ENCODE data around the gene SORCS1. TPM values are rescaled to one million over a fixed set of nuclear protein-coding genes. Genes with fewer than 3 reads are reported as not detected.

Gene SORCS1
- polyA plus RNA-seq, 1 donor (not counting 4 experiments of a cell fraction or from before 2014, with no cell fraction given): not detected

DNA sequence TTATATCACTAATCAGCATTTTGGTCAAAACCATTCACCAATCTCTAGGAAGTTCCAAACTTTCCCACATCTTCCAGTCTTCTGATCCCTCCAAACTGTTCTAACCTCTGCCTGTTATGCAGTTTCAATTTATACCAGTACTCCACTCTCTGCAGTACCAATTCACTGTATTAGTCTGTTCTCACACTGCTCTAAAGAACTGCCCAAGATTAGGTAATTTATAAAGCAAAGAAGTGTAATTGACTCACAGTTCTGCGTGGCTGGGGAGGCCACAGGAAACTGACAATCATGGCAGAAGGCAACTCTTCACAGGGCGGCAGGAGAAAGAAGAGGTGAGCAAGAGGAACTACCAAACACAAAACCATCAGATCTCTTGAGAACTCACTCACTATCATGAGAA, 374.9 kb downstream of the SORCS1 start:
- Histone ChIP-seq H3K27me3 (ENCODE audit: control insufficient read depth, extremely low read depth, insufficient read depth, low read length) (no peaks in the 10 kb centered on the region), H3K9ac (ENCODE audit: control insufficient read depth, extremely low read depth, insufficient read depth, low read length) (no peak overlapping the region), H3K4me3 (ENCODE audit: control insufficient read depth in 2 of 3, extremely low read depth in 1 of 3, insufficient read depth in 2 of 3, low read depth in 1 of 3, low read length in 3 of 3) (no peak overlapping the region), H2AFZ (ENCODE audit: control insufficient read depth, low read length) (no peak overlapping the region), H3K4me2 (ENCODE audit: control insufficient read depth, extremely low read depth, insufficient read depth, low read depth, low read length) (no peak overlapping the region), H3K27ac (ENCODE audit: control insufficient read depth, insufficient read depth, low read length) (no peak overlapping the region), H3K9me1 (ENCODE audit: control insufficient read depth, extremely low read depth, insufficient read depth, low read length) (no peaks in the 10 kb centered on the region), H4K20me1 (ENCODE audit: control insufficient read depth, extremely low read depth, insufficient read depth, low read length) (no peaks in the 10 kb centered on the region), H3K36me3 (ENCODE audit: control insufficient read depth in 2 of 2, extremely low read depth in 1 of 2, insufficient read depth in 2 of 2, low read length in 2 of 2) (no peaks in the 10 kb centered on the region), H3K79me2 (ENCODE audit: control insufficient read depth, insufficient read depth, low read length) (no peaks in the 10 kb centered on the region), H3K4me1 (ENCODE audit: control insufficient read depth, extremely low read depth, insufficient read depth, low read length) (no peaks in the 10 kb centered on the region), H3K9me3 (ENCODE audit: control insufficient read depth, low read depth, low read length) (no peaks in the 10 kb centered on the region)
- dilution Hi-C loops (cut with MboI; ENCODE audit: extremely low pct_ligation_motif_present, low sequenced_read_pairs): no loop called here
- DNase-seq (ENCODE audit: low read depth, low spot score) (no peak), FAIRE-seq (no peak)
- no peak for TF ChIP-seq CTCF (optimal IDR thresholded peaks at IDR 0.05 in 1 of 3, IDR thresholded peaks at IDR 0.05 in 1 of 3, conservative IDR thresholded peaks at IDR 0.05 in 1 of 3; ENCODE audit: extremely low read depth in 1 of 3, insufficient read depth in 2 of 3, low read length in 3 of 3)
- no peak for TF ChIP-seq EZH2 (IDR thresholded peaks at IDR 0.05; ENCODE audit: low read length)

DNA sequence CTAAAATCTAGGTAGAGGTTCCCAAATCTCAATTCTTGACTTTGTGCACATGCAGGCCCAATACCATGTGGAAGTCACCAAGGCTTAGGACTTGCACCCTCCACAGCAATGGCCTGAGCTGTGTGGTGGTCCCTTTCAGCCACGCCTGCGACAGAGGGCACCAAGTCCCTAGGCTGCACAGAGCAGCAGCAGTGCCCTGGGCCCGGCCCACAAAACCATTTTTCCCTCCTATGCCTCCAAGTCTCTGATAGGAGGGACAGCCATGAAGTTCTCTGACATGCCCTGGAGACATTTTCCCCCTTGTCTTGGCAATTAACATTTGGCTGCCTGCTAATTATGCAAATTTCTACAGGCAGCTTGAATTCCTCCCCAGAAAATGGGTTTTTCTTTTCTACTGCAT, 375.5 kb downstream of the SORCS1 start:
- no peaks in the 10 kb centered on the region for H4K20me1 ChIP-seq (ENCODE audit: control insufficient read depth, extremely low read depth, insufficient read depth, low read length)
- H3K4me3 ChIP-seq (ENCODE audit: control insufficient read depth in 2 of 3, extremely low read depth in 1 of 3, insufficient read depth in 2 of 3, low read depth in 1 of 3, low read length in 3 of 3): no peak overlapping the region
- dilution Hi-C loops (cut with MboI; ENCODE audit: extremely low pct_ligation_motif_present, low sequenced_read_pairs): no loop called here
- H3K9me1 ChIP-seq (ENCODE audit: control insufficient read depth, extremely low read depth, insufficient read depth, low read length): no peaks in the 10 kb centered on the region
- H2AFZ ChIP-seq (ENCODE audit: control insufficient read depth, low read length): no peak overlapping the region
- no peak overlapping the region for H3K9ac ChIP-seq (ENCODE audit: control insufficient read depth, extremely low read depth, insufficient read depth, low read length)
- no peaks in the 10 kb centered on the region for H3K4me1 ChIP-seq (ENCODE audit: control insufficient read depth, extremely low read depth, insufficient read depth, low read length)
- H3K36me3 ChIP-seq (ENCODE audit: control insufficient read depth in 2 of 2, extremely low read depth in 1 of 2, insufficient read depth in 2 of 2, low read length in 2 of 2): no peaks in the 10 kb centered on the region
- DNase-seq (ENCODE audit: low read depth, low spot score) (no peak), FAIRE-seq (no peak)
- no peaks in the 10 kb centered on the region for H3K27me3 ChIP-seq (ENCODE audit: control insufficient read depth, extremely low read depth, insufficient read depth, low read length)
- no peaks in the 10 kb centered on the region for H3K9me3 ChIP-seq (ENCODE audit: control insufficient read depth, low read depth, low read length)
- no peaks in the 10 kb centered on the region for H3K79me2 ChIP-seq (ENCODE audit: control insufficient read depth, insufficient read depth, low read length)
- no peak for TF ChIP-seq EZH2 (IDR thresholded peaks at IDR 0.05; ENCODE audit: low read length)
- no peak overlapping the region for H3K27ac ChIP-seq (ENCODE audit: control insufficient read depth, insufficient read depth, low read length)
- no peak overlapping the region for H3K4me2 ChIP-seq (ENCODE audit: control insufficient read depth, extremely low read depth, insufficient read depth, low read depth, low read length)

- Histone ChIP-seq H3K79me2 (ENCODE audit: control insufficient read depth, insufficient read depth, low read length) (no peaks in the 10 kb centered on the region), H3K27me3 (ENCODE audit: control insufficient read depth, extremely low read depth, insufficient read depth, low read length) (no peaks in the 10 kb centered on the region), H3K36me3 (ENCODE audit: control insufficient read depth in 2 of 2, extremely low read depth in 1 of 2, insufficient read depth in 2 of 2, low read length in 2 of 2) (no peaks in the 10 kb centered on the region), H3K9me1 (ENCODE audit: control insufficient read depth, extremely low read depth, insufficient read depth, low read length) (no peaks in the 10 kb centered on the region), H3K9ac (ENCODE audit: control insufficient read depth, extremely low read depth, insufficient read depth, low read length) (no peak overlapping the region), H3K4me1 (ENCODE audit: control insufficient read depth, extremely low read depth, insufficient read depth, low read length) (no peaks in the 10 kb centered on the region), H3K4me3 (ENCODE audit: control insufficient read depth in 2 of 3, extremely low read depth in 1 of 3, insufficient read depth in 2 of 3, low read depth in 1 of 3, low read length in 3 of 3) (no peak overlapping the region), H3K27ac (ENCODE audit: control insufficient read depth, insufficient read depth, low read length) (no peak overlapping the region), H2AFZ (ENCODE audit: control insufficient read depth, low read length) (no peak overlapping the region), H4K20me1 (ENCODE audit: control insufficient read depth, extremely low read depth, insufficient read depth, low read length) (no peaks in the 10 kb centered on the region), H3K9me3 (ENCODE audit: control insufficient read depth, low read depth, low read length) (no peaks in the 10 kb centered on the region), H3K4me2 (ENCODE audit: control insufficient read depth, extremely low read depth, insufficient read depth, low read depth, low read length) (no peak overlapping the region)
- FAIRE-seq (no peak), DNase-seq (ENCODE audit: low read depth, low spot score) (no peak)
- dilution Hi-C loops (cut with MboI; ENCODE audit: extremely low pct_ligation_motif_present, low sequenced_read_pairs): no loop called here
- no peak for TF ChIP-seq EZH2 (IDR thresholded peaks at IDR 0.05; ENCODE audit: low read length)
Measured at GRCh38 chr10:106785528-106785927, 379.0 kb downstream of the SORCS1 start.

Data from keratinocyte (primary cell).